Stimulated activated CD4-positive, alpha-beta T cell treated with anti-CD3 and anti-CD28 coated beads, Interleukin-1b, Interleukin-23, amount 100 ng/mL, for 1 hour (primary cell): ENCODE results near the gene DUOX2.
"Not testable (repeated sequence)": the region's sequence is repeated elsewhere in the genome, so short reads cannot be mapped to it uniquely, and the experiment has no call there.

Source experiments
- DNase-seq, 2 donors: peaks; one replicate each; pipeline ENCODE4 v3.0.0-alpha.2; 2020; ENCODE audit warnings: low read depth in 2 of 2

The DUOX2 gene

DNA sequence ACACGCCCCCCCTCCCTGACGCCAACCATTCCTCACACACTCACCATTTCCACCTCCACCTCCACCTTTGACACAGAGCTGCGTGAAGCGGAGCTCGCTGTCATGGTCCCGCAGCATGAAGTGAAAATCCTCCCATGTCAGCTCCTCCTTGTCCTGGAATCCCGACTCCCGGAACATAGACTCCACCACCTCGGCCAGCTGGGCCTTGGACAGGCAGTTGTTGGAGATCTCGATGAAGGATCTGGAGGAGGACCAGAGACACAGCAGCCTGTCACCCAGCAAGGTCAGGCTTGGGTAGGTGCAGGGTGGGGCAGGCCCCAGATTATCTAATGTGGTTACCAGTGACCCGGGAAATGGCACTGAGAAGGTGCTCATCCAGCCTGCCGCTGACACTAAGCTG is 12.2 kb downstream of the DUOX2 start:
- no peak for DNase-seq

DNA sequence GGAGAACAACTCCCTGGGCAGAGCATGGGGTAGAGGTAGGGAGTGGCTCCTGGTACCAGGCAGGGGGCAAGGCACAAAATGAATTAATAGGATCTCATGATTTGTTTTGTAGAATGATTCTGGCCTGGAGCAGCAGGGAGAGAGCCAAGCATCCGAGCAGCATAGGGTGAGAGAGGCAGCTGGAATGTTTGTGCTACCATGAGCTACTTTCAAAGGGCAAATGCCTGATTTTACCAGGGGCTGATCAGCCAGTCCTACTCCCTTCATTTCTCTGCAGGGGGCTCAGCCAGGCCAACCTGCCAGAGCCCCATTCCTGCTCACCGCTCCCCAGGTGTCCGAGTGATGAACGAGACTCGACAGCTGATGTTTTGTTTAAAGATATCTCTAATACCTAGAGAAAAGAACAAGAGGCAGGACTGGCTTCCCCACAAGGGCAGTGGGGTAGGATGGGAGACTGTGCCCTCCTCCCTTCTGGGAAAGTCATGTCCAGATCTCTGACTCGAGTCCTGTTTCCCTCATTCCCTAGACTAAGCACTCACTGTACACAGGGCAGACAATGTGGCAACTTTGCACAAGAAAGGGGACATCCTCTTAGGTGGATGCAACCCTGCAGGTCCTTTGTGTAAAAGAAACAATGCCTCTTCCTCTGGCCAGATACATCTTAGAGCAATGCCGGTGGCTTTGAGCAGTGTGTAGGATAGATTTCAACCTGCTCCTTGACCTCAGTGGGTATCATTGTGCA is 12.9 kb downstream of the DUOX2 start:
- no peak for DNase-seq

DNA sequence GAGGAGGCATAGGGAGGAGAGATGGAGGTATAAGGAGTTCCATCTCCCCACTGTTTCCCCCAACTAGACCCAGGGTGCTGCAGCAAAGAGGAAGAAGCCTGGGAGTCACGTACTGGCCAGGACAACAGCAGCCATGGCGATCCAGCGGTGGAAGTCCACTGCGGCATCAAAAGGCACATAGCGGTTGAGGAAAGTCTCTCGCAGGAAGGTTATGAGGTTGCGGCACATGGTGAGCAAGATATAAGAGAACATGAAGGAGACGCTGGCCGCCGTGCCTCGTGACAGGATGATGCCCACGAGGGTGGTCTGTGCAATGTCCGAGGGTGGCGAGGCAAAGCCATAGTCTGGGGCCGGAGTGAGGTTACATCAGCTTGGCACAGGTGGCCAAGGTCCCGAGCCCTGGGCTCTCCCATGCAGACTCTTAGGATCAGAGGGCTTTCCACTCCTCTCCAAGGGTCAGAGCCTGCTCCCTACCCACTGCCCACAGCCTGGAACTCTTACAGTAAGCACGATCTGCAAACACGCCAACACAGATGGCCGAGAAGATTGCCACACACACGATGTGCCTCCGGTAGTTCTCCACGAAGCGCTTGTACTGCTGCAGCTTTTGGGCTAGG is 14.3 kb downstream of the DUOX2 start:
- DNase-seq = no peak

DNA sequence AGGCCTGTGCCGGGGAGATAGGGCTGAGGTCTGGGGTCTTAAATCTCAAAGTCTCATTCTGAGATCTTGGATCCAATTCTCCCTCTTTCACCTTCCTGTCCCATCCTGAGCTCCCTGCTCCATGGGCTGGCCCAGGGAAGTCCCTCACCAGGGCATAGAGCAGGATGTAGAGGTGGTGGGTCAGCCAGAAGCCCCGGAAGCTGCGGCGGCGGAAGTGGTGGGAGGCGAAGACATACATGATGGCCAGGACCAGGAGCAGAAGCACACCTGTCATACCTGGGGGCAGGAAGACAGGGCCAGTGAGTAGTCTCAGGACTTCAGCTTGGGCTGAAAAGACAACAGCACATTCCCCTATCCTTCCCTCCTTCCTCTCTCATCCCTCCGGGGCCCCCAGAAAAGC is 16.5 kb downstream of the DUOX2 start:
- DNase-seq = no peak

DNA sequence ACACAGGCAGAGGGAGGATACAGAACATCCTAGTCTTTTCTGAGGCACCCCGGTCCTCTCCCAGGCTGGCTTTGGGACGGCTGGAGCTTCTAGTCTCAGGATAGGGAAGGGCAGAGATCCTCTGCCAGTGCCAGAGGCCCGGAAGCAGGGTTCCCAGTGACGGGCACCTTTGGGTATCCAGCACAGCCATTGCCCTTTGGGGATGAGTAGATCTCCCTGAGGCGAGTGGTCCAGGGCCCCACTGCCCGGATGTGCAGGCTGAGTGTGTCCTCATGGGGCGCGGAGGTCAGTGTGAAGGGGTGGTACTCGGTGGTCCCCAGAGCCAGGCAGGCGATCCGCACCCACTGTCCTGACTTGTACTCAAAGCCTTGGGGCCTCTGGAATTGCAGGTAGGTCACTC is 18.3 kb downstream of the DUOX2 start:
- no peak for DNase-seq

DNA sequence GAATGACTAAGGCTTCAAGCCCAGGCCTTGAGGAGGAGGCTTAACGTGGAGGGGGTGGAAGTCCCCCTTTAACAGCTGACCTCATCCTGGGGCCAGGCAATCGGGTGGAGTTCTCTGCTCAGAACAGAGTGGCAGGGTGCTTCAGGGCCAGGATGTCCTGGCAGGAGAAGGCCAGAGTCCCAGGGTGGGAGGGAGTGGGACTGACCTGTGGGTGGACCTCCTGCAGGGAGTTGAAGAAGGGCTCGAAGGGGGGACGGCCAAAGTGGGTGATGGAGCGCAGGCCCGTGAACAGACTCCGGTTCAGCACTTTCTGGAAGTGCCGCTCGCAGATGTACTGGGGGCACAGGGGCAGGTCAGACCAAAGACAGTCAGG is 19.6 kb downstream of the DUOX2 start:
- DNase-seq = no peak

DNA sequence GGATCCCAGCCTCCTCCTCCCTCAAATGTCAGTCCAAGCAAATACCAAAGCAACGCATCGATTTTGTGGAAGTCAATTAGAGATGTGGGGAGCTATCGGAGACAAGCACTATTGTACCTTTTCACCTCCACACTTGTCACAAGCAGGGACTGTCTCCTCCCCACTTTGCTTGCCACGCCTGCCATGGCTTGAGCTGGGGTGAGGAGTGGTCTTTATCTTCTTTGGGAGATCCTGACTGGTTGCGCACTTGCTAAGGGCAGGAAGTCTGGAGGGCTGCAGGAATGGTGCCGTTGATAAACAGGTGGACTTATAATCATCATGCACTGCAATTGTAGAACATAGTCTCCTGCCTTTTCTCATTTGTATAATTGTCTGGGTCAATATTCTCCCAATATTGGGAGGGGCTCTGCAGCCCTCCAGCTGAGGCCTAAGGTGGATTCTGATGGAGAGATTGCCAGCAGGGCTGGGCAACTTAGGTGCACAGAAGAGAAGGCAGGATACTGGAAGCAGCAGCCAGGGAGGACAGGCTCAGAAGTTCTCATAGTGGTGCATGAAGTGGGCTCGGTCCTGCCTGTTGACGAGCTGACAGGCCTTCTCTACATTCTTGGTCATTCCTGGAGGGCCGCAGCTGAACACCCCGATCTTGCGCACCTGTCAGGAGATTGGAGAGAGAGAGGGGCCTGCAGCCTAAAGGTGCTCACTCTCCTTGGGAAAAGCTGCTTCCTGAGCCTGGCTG is 20.2 kb downstream of the DUOX2 start:
- DNase-seq = no peak

DNA sequence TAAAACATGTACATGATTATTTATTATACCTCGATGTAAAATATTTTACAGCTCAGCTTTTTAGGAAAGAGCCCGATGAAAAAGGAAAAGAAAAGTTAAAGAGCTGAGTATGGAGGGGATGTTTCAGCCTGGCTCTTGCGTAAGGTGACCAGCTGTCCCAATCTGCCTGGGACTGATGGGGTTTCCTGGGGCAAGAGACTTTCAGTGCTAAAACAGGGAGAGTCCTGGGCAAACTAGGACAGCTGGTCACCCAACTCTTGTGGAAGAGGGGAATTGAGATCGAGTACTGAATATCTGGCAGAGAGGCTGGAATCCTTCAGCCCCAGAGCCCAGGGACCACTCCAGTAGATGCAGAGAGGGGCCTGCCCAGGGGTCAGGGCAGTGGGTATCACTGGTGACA is 21.0 kb downstream of the DUOX2 start:
- no peak for DNase-seq

DNA sequence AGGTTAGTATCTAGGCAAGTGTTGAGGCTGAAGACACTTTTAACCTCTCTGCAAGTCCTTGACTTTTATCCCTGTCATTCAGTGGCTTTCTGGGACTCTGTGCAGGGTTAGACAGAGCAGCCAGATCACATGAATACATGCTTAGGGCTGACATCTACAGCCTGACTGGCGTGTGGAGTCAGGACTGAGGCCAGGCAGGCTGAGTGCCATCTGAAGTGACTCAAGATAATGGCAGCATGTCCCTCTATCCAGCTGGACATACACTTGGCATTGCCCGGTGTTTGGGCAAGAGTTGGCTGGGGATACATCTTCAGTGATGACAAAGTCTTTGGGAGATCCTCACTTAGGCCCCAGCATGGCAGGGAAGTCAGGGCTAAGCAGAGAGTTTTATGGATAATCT is 22.4 kb downstream of the DUOX2 start:
- no peak for DNase-seq

DNA sequence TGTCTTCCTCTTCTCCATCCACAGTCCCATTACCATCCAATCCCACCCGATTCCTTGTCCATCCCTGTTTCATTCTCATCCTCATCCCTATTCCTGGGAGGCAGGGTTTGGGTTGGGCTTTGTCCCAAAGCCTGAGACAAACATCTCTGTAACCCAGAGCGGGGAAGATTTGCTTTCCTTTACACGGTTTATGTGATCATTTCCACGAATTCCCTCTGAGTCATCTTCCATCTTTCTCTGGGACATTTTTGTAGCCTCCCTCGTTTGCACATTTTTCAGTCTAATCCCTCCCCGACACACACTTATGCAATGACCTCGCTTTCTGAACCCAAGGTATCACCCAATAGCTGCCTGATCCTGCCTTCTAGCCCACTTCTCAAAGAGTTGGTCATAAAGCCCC is 22.8 kb downstream of the DUOX2 start:
- DNase-seq = no peak

DNA sequence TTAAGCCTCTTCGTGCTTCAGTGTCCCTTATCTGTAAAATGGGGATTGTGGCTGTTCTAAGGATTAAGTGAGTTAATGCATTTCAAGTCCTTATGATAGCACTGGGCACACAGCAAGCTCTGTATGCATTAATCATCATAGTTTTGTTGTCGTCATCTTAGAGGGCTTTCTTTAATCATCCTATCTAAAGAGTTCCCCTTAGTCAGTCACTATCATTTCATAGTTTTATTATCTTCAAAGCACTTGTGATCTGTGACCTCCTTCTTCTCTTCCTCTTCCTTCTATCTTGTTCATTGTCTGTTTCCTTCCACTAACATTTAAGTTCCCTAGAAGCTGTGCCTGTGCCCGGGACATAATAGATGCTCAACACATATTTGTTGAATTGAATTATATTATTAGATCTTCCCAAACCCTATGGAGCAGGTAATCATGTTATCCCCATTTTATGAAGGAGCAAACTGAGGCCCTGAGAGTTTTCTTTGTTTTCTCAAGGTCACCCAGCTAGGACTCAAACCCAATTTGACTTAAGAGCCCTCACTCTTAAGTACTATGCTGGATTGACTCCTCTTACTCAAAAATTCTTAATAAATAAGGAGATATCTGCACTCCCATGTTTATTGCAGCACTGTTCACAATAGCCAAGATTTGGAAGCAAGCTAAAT is 24.1 kb downstream of the DUOX2 start:
- DNase-seq = no peak

DNA sequence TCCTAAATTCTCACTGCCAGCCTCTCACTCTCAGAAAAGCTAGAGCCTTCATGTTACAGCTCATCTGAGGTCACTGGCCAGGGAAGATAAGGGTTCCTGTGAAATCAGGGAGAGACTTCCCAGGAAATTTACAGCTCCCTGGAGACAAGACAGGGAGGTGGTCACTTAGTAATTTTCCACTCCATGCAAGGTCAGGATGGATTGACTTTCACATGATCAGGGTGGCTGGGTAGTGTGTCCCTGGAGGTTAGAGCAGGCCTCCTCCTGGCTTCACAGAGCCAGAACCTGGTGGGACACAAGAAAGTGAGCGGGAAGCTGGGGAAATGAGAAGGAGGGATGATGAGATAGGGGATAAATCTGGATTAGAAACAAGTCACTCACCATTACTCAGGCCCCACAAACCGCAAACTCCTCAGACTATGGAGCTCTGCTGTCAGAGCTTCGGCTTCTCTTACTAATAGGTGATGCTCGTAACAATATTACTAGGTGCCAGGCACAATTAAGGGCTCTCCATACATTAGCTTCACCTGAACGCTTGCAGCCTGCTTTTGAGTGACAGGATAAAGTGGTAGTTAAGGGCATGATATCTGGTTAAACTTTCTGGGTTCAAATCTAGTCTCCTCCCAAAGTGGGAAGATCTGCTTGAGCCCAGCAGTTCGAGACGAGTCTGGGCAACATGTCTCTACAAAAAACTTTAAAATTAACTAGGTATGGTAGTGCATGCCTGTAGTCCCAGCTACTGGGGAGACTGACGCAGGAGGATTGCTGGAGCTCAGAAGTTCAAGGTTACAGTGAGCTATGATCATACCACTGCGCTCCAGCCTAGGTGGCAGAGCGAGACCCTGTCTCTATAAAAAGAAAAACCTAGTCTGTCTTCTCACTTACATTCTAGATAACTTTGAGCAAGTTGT is 24.9 kb downstream of the DUOX2 start:
- DNase-seq = no peak

DNA sequence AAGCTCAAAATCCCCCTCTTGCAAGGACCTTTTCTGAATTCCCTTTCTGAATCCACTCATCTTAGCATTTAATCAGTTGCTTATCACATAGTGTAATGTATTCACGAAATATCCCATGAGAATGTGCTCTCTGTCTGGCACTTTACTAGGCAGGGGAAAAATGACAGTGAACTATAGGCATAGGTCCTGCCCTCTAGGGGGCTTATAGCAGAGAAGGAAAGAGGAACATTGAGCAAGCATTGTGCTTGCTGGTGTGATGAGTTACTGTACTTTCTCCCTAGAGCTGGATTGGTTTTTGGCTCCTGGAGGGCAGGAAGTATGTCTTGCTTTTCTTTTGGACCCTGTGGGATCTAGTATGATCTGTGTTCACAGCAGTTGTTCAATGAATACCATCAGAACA is 26.5 kb downstream of the DUOX2 start:
- no peak for DNase-seq

DNA sequence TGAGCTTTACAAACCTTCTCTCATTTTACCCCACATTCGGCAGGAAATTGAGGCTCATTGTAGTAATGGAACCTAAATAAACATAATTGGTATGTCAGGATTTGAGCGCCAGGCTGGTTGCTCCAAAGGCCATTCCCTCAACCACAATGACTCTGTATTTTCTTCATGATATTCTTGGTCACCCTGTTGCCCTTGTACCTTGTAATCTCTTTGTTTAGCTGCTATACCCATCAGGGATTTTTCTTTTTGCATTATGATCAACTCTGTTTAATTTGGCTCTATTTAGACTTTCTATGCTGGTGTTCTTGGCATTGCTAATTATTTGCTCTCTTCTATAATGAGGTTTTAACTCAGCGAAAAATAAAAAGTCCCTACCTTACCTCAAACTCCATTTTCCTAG is 29.8 kb downstream of the DUOX2 start:
- no peak for DNase-seq

DNA sequence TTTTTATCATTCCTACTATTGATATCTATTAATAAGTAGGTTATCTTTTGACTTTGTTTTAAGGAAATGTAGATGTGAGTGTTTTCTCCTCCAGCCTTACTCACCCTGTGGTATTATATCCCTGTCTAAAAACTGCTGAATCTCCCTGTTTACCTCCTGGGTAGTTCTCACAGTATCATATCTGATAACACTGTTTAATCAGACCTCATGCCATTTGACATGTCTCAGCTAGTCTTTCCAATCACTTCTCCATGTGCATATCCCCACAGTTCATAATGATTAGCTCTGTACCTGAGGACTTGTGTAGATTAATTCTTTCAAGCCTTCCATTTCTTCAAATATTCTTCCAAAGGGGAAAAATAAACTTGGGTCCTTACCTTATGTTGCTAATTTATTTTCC is 30.7 kb downstream of the DUOX2 start:
- DNase-seq = no peak

DNA sequence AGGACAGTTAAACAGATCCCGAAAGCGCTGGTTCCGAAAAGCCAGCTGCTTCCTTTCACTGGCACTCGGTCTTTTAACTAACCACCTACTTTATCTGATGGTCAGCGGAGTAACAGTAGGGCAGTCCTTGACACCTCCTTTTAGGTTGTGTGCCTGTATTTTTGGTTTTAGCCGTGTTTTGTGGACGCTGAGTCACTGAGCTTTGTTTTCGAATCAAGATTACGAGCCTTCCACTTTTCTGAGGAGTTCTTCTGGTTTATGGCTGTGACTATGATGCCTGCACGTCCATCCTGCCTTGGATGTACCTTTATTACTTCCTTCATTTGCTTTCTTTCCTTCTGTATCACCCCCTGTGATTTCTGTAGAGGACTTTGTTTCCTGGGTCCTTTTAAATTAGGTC is 31.6 kb downstream of the DUOX2 start:
- DNase-seq = not testable (repeated sequence)

DNA sequence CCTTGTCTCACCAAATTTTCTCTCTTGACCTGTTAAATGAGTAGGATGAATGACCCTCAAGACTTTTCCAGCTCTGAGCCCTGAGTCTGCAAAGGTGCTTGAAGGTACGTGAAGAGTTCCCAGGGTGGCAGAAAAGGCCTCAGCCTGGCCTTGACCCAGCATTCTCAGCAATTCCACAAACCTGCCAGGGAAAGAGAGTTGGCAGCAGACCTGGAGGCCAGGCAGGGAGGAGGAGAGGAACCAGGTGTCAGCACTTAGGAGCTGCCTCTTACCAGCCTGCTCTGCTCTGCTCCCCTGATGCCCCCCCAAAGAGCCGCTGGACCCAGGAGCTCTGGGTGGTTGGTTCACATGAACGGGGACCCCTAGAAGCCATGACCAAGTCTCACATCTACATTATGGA is 33.4 kb downstream of the DUOX2 start:
- not testable (repeated sequence) for DNase-seq

DNA sequence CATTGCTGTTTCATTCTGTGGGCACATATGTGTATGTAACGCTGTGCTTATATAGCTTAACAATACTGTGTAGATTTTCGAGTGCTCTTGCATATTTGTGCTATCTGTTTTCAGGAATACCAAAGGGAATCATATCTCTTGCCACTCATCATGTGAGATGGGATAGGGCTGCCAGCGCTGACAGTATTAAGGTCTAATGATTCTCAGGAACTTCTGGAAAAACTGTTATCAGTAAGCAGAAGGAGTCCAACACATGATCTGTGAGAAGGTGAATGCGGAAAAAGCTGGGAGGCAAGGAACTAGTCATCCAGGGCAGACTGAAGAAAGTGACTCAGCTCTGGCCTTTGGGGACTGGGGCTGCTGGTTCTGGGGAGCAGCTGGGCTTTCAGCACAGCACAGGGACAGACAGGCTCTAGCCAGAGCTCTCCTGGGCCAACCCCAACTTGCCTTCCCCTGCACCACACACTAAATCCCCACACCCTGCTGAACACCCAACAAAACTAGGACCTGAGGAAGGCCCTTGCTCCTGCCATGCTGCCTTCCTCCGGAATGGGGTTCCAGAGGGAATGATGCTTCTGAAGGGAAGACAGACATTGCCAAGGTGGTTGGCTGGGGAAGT is 34.2 kb downstream of the DUOX2 start:
- not testable (repeated sequence) for DNase-seq

DNA sequence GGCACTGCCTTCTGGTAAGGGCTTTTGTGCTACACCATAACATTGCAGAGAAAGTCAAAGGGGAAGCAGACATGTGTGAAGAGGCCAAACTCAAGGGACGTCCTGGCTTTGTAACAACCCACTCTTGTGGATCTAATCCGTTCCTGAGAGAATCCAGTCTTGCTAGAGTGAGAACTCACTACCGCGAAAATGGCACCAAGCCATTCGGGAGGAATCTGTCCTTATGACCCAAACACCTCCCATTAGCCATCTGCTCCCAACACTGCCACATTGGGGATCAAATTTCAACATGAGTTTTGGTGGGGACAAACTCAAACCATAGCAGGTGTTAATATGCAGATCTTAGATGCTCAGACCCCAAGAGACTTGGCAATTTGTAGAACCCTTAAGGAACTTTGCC is 34.8 kb downstream of the DUOX2 start:
- not testable (repeated sequence) for DNase-seq

DNA sequence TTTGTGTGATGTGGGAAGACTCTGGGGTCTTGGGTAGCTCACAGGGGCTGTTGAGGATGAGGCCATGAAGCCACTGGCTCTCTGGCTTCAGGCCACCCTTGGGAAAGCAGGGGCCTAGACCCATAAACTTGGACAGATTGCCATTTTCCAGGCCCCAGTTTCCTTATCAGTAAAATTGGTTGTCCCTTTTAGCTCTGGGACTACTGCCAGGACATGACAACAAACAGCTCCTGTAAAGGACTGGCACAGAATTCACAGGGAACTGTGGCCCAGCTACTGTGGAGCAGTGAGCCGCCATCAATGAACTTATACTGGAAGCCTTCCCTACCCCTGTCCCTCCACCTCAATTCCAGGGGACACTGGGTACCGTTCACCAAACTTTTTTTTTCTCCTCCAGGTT is 36.6 kb downstream of the DUOX2 start:
- not testable (repeated sequence) for DNase-seq
